ENCODE data around the gene SIK3. TPM values are rescaled to one million over a fixed set of nuclear protein-coding genes. Genes with fewer than 3 reads are reported as not detected.

The SIK3 gene
- polyA plus RNA-seq, 1 experiment = 9.0 TPM

DNA sequence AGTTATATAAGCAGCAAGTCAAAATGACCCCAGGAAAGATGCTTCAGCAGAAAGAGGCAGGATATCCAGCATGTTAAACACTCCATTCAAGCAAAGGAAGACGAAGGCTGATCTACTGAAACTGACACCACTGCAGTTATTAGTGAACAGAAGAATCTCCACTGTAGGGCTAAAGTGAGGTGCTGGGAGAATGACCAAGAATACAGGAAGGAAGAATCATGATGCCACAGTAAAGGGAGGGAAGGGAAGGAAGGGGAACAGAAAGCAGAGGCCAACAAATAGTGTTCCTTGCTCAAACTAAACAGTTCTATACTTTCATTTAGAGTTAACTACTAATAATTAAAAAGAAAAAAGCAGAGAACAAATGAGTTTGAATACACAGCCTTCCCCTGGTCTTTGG is 92.5 kb downstream of the SIK3 start:
- ChIA-PET POLR2A (no interaction called here), CTCF (no interaction called here)
- TF ChIP-seq CTCF (IDR thresholded peaks at IDR 0.05; ENCODE audit: low read depth, low read length) = no peak
- Histone ChIP-seq H3K27ac (ENCODE audit: low read depth, low read length) (no peak overlapping the region), H3K27me3 (ENCODE audit: control insufficient read depth, insufficient read depth, low read length) (no peaks in the 10 kb centered on the region), H3K9me3 (ENCODE audit: control insufficient read depth, insufficient read depth, low read length) (no peaks in the 10 kb centered on the region), H3K4me3 (ENCODE audit: low read depth, low read length) (no peak overlapping the region)
- no peak for DNase-seq (ENCODE audit: low read depth, low spot score)

GRCh38 chr11:117002639-117003299 is 95.5 kb downstream of the SIK3 start:
- Histone ChIP-seq H3K27ac (ENCODE audit: low read depth, low read length) (no peak overlapping the region), H3K4me3 (ENCODE audit: low read depth, low read length) (no peak overlapping the region), H3K9me3 (ENCODE audit: control insufficient read depth, insufficient read depth, low read length) (no peaks in the 10 kb centered on the region), H3K27me3 (ENCODE audit: control insufficient read depth, insufficient read depth, low read length) (no peaks in the 10 kb centered on the region)
- TF ChIP-seq CTCF (IDR thresholded peaks at IDR 0.05; ENCODE audit: low read depth, low read length) = no peak
- DNase-seq (ENCODE audit: low read depth, low spot score) = no peak
- POLR2A ChIA-PET = no interaction called here
- CTCF ChIA-PET = interaction anchor here (1.1 kb wide), 1 partner anchor 224 kb away, joined by 3 read pairs; no protein-coding TSS in a partner anchor

DNA sequence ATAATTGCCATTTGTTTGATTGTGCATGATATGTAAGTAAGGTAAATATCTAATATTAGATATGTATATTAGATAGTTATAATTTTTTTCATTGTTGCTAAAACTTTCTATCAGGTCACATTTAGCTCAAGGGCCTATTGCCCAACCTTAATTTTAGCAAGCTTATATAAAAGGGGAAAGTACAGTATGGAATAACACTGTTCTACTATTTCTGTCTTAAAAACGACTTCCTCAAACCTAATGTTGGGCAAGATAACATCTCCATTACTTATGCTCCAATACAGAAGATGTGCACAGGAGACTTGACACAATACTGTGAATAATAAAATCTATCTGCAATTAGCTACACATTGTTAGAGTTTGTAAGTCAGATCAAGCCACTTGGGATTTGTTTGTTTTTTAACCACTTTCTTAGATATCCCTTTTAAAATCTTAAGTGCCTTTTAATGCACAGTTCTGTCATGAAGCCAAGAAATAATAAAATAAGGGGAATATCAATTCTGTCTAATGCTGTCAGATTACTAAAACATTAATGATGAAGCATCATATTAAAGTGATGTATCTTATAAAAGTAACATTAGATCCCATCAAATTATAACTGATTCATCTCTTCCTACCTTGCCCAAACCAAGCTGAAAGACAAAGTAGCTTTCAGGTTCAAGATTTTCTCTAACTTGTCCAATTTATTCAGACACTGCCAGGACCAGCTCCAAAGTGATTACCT is 98.1 kb downstream of the SIK3 start:
- no peak overlapping the region for H3K4me3 ChIP-seq (ENCODE audit: low read depth, low read length)
- H3K27ac ChIP-seq (ENCODE audit: low read depth, low read length) = no peak overlapping the region
- no peaks in the 10 kb centered on the region for H3K27me3 ChIP-seq (ENCODE audit: control insufficient read depth, insufficient read depth, low read length)
- no peaks in the 10 kb centered on the region for H3K9me3 ChIP-seq (ENCODE audit: control insufficient read depth, insufficient read depth, low read length)
- DNase-seq (ENCODE audit: low read depth, low spot score) = no peak
- ChIA-PET POLR2A (no interaction called here), CTCF (no interaction called here)
- no peak for TF ChIP-seq CTCF (IDR thresholded peaks at IDR 0.05; ENCODE audit: low read depth, low read length)

- no peaks in the 10 kb centered on the region for H3K27me3 ChIP-seq (ENCODE audit: control insufficient read depth, insufficient read depth, low read length)
- POLR2A ChIA-PET = no interaction called here
- no peak overlapping the region for H3K4me3 ChIP-seq (ENCODE audit: low read depth, low read length)
- no peaks in the 10 kb centered on the region for H3K9me3 ChIP-seq (ENCODE audit: control insufficient read depth, insufficient read depth, low read length)
- no peak for TF ChIP-seq CTCF (IDR thresholded peaks at IDR 0.05; ENCODE audit: low read depth, low read length)
- no peak overlapping the region for H3K27ac ChIP-seq (ENCODE audit: low read depth, low read length)
- no peak for DNase-seq (ENCODE audit: low read depth, low spot score)
- CTCF ChIA-PET = interaction anchor here (0.7 kb wide), 1 partner anchor 86 kb away, joined by 3 read pairs; no protein-coding TSS in a partner anchor
Measured at GRCh38 chr11:116997071-116997470, 101.2 kb downstream of the SIK3 start.

DNA sequence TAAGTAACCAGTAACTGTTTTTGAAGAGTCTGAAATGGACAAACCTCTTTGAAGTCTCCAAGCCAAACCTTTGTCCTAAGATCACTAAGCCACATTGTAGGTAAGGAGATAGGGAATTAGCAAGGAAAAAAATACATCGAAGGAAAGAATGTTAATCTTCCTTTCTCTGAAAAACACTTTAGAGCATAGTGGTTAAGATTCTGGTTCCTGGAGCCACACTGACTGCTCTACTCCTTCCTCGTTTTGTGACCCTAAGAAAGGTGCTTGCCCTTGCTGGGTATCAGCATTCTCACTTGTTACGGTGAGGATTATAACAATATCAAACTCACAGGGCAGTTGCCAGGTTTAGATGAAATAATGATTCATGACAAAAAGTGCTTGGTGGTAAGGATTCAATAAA is 104.0 kb downstream of the SIK3 start:
- ChIA-PET CTCF (no interaction called here), POLR2A (no interaction called here)
- DNase-seq (ENCODE audit: low read depth, low spot score) = no peak
- no peaks in the 10 kb centered on the region for H3K27me3 ChIP-seq (ENCODE audit: control insufficient read depth, insufficient read depth, low read length)
- no peak for TF ChIP-seq CTCF (IDR thresholded peaks at IDR 0.05; ENCODE audit: low read depth, low read length)
- no peaks in the 10 kb centered on the region for H3K9me3 ChIP-seq (ENCODE audit: control insufficient read depth, insufficient read depth, low read length)
- H3K27ac ChIP-seq (ENCODE audit: low read depth, low read length) = no peak overlapping the region
- no peak overlapping the region for H3K4me3 ChIP-seq (ENCODE audit: low read depth, low read length)
